ENCODE measurements around the gene RNF19B. TPM values are rescaled to one million over a fixed set of nuclear protein-coding genes. Genes with fewer than 3 reads are reported as not detected.
"Not testable (repeated sequence)": the region's sequence is repeated elsewhere in the genome, so short reads cannot be mapped to it uniquely, and the experiment has no call there.

RNF19B gene
- total RNA-seq, 1 experiment from 2014 or later: 15.0 TPM

- not testable (repeated sequence) for H3K9me3 Mint-ChIP-seq; H3T11ph ChIP-seq (ENCODE audit: low read length); DNase-seq; H4K5ac ChIP-seq (ENCODE audit: insufficient read length, low read depth, low read length); H3K23ac ChIP-seq (ENCODE audit: insufficient read length, low read depth, low read length); H3K18ac ChIP-seq (ENCODE audit: insufficient read length, low read depth, low read length); H2BK120ac ChIP-seq (ENCODE audit: low read depth, low read length, poor library complexity, severe bottlenecking); H3K14ac ChIP-seq (ENCODE audit: insufficient read depth, low read length); H3K27ac Mint-ChIP-seq; H2BK5ac ChIP-seq (ENCODE audit: insufficient read length, low read length); H4K91ac ChIP-seq (ENCODE audit: insufficient read length, low read depth, low read length); H4K8ac ChIP-seq (replicated peaks; ENCODE audit: insufficient read length, low read depth, low read length); H3K23me2 ChIP-seq (ENCODE audit: insufficient read length, low read depth, low read length, poor library complexity, severe bottlenecking); H2AFZ ChIP-seq (ENCODE audit: low read length); H3K4me1 ChIP-seq (ENCODE audit: insufficient read depth, low read length); H3K27ac ChIP-seq (ENCODE audit: insufficient read length, low read depth, low read length); H3K4me3 Mint-ChIP-seq; H4K20me1 ChIP-seq (ENCODE audit: control insufficient read depth, insufficient read depth, insufficient read length); H2AK5ac ChIP-seq (ENCODE audit: insufficient read length, low read length); H3K9ac ChIP-seq (ENCODE audit: extremely low read depth, insufficient read length, low read length); H3K9me3 ChIP-seq (ENCODE audit: control insufficient read depth, low read depth, low read length); H3K79me1 ChIP-seq (ENCODE audit: insufficient read depth, low read depth, low read length, poor library complexity, severe bottlenecking); H2BK12ac ChIP-seq (ENCODE audit: insufficient read length, low read depth, low read length); H2BK20ac ChIP-seq (ENCODE audit: low read depth, low read length, poor library complexity, severe bottlenecking); H3K79me2 ChIP-seq (ENCODE audit: insufficient read depth, low read length); H3K56ac ChIP-seq (ENCODE audit: insufficient read length, low read depth, low read length); H3K4ac ChIP-seq (ENCODE audit: low read depth, low read length); H2BK15ac ChIP-seq (ENCODE audit: low read depth, low read length)
- H3K36me3 Mint-ChIP-seq (ENCODE audit: insufficient read depth in 1 of 3, low read depth in 3 of 3): peaks cover 6 to 11% (median 7%) of the 10 kb centered on the region in 3 experiments; a peak in 6 of 7 replicates
- no CpG with 5 or more reads among the region's 6 CpGs for WGBS (ENCODE audit: extremely low coverage, insufficient read length, low lambda C conversion rate)
- H3K4me1 Mint-ChIP-seq: peaks cover 15 to 16% of the 10 kb centered on the region in 2 experiments
- peaks cover 74% of the 10 kb centered on the region for H3K27me3 Mint-ChIP-seq (ENCODE audit: low read depth)
- Histone ChIP-seq H3K27me3 (ENCODE audit: insufficient read depth, low read length) (peaks cover 13% of the 10 kb centered on the region), H3K4me2 (ENCODE audit: insufficient read depth, insufficient read length, low read length) (peak overlapping the region; percentile 68)
These were observed 8.8 kb upstream of the RNF19B start for GRCh38 chr1:32973458-32973857.

Data from H9 (cell line).